GM21529 (cell line): ENCODE results near the gene RIPOR3.

Experiments used
- ATAC-seq: cut with Tn5 transposase; IDR thresholded peaks from one replicate; pipeline ENCODE4 v1.9.1; 2021; ENCODE audit not compliant: unreplicated experiment

Gene RIPOR3, protein sequence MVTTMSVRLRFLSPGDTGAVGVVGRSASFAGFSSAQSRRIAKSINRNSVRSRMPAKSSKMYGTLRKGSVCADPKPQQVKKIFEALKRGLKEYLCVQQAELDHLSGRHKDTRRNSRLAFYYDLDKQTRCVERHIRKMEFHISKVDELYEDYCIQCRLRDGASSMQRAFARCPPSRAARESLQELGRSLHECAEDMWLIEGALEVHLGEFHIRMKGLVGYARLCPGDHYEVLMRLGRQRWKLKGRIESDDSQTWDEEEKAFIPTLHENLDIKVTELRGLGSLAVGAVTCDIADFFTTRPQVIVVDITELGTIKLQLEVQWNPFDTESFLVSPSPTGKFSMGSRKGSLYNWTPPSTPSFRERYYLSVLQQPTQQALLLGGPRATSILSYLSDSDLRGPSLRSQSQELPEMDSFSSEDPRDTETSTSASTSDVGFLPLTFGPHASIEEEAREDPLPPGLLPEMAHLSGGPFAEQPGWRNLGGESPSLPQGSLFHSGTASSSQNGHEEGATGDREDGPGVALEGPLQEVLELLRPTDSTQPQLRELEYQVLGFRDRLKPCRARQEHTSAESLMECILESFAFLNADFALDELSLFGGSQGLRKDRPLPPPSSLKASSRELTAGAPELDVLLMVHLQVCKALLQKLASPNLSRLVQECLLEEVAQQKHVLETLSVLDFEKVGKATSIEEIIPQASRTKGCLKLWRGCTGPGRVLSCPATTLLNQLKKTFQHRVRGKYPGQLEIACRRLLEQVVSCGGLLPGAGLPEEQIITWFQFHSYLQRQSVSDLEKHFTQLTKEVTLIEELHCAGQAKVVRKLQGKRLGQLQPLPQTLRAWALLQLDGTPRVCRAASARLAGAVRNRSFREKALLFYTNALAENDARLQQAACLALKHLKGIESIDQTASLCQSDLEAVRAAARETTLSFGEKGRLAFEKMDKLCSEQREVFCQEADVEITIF

DNA sequence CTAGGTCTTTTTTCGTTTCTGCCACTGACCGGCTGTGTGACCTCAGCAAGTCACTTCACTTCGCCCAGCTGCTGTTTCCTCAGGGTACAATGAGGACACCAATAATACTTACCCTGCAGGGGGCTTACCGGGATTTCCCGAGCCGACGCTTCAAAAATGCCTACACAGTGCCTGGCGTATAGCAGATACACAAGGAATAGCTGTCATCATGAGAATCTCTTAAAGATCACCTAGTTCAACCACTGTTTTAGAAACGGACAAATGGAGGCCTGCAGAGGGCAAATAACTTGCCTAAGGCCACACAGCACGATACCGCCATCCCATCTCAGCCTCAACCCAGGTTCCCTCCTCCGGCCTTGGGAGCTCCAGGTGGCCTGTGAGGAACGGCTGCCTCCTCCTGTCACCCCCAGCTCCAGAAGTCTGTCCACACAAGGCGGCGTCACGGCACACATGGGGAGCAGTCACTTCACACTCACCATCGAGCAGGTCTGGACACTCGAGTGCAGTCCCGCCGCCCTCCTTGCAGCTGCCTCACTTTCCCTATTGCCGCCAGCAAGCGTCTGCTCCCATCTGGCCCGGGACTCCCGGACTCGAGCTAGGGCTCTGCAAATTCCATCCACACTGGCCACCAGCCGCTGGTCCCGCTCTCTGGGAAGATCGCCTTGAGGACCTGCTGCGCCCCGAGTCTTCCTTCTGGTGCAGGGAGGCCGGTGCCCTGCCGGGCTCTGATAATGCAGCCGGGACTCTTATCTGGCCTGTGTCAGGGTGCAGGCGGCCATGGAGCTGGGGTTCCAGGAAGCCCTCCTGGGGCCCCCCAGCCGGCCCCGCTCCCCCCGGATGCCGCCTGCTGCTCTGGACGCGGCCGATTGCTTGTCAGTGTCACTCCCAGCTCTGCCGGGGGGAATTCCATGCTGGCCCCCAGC lies at the start of gene RIPOR3:
TSS of gene RIPOR3 (minus strand) at position 893 of the 923 bp plus-strand sequence. CDS start at position 479, 414 bp downstream.
- ATAC-seq, result no peak

DNA sequence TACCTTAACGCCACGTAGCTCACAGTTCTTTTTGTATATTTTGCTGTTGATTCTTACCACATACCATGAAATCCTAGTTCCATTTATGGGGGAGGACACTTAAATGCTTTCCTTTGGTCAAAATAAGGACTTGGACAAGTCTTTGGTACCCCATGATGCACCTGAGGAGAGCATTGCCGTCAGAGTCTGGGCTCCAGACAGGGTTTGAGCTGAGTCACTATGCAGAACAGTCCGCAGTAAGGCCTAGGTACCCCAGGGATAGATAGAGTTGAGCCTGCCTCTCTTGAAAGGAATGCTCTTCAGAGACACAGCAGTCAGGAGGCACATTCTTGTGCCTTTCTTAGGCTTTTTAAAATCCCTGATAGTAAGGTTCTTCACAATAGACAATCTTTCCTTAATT lies 46.0 kb upstream of the RIPOR3 start:
- no peak for ATAC-seq

DNA sequence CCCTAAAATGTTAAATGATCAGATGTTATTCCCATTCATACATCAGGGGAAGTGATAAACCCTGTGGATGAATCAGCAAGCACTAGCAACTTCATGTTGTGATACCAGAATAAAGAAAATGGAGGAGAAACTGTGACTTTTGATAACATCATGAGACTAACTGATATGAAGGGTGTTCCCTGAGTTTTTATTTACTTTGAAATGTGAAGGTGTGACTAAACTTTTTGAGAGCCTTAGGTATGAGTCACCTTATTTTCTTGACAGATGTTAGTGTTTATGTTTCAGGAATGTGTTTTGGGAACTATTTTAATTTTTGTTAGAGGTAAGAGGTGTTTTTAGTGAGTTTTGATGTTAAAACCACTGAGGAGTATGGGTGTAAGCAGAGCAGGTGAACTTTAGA lies 44.5 kb upstream of the RIPOR3 start:
- no peak for ATAC-seq

DNA sequence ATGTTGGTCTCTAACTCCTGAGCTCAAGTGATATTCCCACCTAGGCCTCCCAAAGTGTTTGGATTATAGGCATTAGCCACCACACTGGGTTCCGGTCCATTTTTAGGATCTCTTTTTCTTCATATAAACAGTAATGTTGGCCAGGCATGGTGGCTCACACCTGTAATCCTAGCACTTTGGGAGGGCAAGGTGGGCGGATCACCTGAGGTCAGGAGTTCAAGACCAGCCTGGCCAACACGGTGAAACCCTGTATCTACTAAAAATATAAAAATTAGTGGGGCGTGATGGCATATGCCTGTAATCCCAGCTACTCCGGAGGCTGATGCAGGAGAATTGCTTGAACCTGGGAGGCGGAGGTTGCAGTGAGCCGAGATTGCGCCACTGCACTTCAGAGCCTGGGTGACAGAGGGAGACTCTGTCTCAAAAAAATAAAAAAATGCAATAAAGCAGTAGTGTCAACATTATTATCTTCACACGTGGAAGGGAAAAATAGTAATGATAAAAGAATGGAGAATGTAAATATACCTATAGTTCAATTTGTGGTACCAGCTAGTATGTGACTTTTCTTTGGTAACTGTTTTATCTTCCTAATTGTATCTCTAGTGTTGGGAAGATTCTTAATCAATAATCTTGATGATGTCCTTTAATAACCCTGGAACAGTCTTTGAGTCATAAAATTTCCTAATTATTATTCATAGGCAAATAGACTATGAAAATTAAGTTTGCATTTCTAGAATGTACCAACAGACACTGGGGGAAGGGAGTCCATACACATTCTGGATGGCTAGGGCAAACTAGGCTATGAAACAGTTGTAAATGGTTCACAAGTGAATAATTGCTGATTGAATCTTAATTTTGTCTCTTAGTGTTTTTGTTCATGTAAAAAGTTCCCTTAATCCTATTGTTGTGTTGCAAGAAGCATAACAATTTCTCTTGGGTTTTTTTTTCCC lies 43.7 kb upstream of the RIPOR3 start:
- no peak for ATAC-seq

DNA sequence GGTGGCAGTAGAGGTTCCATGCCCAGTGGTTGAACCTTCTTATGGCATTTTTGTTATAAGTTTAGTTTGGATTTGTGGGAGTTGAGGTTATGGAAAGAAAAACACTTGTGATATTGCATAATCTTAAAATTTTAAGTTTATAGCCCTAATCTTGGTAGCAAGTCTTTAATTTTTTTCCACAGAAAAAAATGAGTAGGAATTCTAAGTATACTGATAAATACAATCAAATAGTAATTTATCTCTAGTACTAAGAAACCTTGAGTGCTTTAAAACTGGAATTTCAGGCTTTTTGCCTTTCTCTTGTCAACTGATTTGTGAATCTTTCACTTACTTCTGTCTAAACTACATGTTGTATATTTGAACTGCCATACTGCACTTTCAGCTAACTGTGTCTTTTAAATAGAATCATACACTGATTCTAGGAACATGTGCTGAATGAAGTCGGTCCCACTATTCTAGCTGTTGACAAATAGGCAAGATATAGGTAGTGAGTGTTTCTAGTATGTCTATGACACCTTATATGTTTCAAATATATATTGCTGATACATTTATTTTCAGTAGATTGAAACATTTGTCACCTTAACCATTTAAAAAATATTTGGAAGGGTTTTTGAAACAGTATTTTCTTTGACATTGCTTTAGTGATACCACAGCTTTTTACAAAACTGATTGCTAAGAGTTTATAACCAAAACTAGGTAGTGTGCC lies 42.5 kb upstream of the RIPOR3 start:
- ATAC-seq, result no peak

DNA sequence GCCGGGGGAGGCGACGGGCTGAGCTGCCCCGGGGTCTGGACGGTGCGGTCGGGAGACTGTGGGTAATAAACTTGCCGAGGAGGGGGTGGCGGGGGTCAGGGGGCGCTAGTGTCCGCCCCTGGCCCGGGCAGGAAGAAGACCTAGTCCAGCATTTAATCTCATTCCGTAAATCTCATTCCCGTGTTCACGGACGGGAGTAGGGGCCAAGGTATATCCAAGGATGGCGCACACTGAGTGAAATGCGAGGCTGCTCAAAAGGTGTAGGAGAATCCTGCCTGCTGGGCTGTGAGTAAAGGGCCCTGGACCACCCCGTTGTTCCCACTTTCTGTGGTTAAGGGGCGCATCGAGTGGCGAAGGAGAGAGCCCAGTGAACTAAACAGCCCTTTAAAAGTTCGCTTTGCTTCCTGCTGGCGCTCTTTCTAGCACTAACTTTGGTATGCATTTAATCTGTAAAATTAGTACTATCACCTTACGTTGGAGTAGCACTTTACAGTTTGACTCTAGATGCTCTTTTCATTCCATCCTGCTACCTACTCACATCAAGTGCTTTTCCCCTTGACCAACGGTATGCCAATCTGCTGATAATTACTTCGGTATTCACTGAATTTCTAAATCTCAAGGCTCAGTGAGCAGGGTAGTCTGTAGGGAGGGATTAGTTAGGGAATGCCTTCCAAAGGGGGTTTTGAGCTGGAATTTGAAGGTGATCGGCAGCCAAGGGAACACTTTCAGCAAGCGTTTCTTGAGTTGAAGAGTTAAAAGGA lies 40.8 kb upstream of the RIPOR3 start:
- peak; percentile 3 for ATAC-seq

DNA sequence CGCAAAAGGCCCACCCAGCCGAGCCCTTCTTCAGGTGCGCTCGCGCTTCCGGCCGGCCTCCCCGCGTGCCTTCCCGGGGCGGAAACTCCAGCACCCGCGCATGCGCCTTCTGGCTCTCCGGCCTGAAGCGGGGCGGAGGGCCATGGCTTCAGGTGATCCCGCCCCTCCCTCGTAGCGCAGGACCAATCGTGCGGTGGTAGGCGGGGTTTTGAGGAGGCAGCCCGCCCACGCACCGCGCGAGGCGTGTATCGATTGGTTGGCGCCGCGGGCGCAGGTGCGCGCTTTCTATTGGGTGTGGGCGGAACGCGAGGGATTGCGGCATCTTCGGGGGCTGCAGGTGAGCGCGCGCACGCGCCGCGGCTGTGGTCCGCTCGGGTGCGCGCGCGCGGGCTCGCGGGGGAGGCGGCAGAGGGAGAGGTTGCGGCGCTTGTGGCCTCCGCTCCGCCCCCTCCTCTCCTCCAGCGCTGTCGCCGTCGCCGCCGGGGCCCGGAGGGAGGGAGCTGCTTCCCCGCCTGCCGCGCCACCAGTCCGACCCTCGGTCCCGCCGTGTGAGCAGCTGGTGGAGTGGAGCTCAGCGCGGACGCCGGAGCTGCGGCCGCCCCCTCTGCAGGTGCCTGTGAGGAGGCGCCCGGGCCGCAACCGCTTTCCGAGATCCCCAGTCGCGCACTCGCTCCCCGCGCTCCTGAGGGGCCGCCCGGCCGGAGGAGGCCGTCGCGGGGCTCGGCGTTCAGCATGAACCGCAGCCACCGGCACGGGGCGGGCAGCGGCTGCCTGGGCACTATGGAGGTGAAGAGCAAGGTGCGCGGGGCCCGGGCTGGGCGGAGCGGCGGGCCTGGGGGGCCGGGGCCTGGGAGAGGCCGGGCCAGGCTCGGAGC lies 40.0 kb upstream of the RIPOR3 start, which contains the start of gene PARD6B:
TSS of gene PARD6B (plus strand) at position 526 of the 875 bp plus-strand sequence. CDS start at position 733, 207 bp downstream.
- peak; percentile 83 for ATAC-seq

DNA sequence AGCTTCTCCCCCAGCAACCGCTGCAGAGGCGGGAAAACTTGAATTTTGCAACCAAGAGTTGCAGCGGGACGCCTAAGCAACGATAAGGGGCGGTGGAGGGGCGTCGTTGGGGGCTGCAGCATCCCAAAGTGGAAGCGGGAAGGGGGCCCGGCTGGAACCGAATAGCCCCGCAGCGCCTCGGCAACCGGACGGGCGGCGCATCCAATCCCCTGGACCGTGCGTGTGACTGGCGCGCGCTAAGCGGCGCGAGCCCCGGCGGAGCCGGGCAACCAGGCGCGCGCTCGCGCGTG lies 39.4 kb upstream of the RIPOR3 start:
- ATAC-seq, result no peak

DNA sequence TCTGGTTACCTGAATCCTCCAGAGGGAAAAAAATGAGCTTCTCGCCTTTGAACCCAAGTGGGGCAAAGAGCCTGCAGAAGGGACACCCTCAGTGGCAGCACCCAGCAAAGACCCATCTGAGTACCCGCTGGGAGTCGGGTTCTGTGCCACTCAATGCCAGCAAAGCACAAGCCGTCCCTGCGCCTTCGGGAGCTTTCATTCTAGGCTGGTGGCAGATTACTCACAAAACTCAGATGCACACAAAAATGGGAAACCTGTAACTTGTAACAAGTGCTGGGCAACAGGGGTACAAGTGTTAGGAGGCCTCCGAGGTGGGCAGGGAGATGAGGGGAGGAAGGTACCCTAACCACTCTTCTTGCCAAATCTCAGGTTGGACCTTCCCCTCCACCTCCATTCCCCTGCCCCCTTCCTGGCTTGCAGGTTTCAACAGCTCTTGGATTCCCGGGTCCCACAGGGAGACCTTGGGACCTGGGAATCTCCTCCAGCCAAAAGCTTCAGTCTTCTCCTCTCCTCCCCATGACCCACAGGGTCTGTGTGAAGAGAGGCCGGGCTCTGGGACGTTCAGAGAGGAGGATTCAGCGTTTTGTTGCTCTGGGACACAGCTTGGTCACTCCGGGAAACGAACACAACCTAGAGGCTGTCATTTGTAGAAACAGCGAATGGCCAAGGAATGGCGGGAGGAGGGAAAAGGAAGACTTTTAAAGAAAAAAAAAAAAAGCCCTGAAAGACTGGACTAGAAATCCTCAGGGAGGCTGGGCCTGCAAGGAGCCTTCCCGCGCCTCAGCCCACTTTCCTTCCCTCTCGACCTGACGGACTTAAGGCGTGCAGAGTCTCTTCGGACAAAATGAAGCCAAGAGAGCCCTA lies 38.8 kb upstream of the RIPOR3 start:
- no peak for ATAC-seq

DNA sequence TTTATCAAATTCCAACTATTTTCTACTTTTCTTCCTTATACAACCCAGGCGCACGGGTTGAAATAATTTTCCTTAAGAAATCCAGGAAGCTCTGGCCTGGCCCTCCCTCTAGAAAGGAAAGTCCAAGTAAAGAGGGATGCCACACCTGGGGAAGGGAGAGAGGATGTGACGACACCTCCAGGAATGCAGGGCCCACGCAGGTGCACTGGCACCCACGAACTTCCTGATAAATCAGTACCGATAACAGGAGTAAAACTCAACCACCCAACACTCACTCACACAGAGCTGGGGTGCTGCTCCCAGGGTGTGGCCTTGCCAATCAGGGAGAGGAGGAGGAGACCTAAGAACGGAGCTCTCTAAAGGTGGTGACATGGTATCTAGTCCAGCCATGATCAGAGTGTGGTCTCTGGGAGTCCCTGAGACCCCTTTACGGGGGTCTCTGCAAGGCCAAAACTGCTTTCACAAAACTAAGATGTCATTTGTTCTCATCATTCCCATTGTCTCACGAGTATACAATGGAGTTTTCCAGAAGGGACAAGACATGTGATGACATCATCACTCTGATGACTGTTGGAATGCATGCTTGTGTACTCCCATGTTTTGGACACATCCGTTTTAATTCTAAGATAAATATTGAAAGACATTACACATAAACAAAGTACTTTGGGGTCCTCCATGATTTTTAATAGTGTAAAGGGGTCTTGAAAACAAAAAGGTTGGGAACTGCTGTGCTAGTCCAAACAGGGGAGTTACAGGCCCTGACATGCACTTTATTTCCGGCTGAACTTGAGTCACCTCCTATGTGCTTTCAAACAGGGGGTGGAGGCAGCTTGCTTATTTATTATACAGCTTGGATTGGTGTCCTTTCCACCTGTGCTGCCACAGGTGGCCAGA lies 37.9 kb upstream of the RIPOR3 start:
- no peak for ATAC-seq

DNA sequence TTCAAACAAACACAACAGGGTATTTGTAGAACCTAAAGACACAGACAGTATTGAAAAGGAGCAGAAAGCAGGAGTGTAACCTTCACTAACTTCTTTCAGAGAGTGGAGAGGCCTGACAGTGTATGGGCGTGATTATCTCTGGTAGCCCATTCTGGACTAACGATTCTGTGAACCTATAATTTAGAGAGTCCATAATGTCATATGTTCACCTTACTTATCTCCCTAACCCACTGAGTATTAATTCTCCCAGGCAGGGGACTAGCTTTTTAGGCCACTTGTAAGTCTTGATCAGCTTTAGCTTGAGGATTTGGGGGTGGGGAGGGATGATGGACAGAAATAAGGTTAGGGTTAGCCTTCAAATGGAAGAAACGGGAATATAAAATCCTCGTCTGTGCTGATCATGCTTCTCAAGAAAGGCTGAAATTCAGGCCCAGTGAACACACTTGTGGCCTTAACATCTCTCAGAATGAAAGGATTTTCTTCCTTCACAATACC lies 37.2 kb upstream of the RIPOR3 start:
- no peak for ATAC-seq

DNA sequence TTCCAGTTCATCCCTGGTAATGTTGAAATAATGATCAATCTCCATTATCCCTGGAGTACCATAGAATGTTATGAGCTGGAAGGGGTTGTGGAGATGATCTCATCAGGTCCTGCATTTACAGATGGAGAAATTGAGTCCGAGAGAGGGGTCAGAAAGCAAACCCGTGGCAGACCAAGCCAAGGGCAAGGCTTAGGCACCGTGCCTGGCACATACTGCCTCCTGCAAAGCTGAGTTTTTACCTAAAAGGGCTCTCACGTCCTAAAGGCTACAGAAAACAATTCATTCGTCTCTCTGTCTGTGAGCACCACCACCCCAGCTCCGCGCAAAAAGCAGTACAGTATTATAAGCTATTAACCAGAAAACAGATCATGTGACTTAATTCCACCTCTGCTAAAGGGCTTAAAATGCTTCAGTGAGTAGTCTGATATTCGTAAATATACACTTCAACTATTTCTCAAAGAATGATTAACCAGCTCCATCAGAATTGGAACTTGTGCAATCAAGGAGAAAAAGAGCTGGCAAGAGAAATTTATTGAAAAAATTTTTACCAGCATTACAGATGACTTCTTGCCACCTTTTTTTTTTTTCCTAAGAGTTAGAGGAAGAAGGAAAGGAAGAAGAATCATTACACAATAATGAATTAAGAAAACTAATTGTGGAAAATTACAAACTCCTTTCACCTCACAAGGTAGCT lies 36.6 kb upstream of the RIPOR3 start:
- no peak for ATAC-seq

DNA sequence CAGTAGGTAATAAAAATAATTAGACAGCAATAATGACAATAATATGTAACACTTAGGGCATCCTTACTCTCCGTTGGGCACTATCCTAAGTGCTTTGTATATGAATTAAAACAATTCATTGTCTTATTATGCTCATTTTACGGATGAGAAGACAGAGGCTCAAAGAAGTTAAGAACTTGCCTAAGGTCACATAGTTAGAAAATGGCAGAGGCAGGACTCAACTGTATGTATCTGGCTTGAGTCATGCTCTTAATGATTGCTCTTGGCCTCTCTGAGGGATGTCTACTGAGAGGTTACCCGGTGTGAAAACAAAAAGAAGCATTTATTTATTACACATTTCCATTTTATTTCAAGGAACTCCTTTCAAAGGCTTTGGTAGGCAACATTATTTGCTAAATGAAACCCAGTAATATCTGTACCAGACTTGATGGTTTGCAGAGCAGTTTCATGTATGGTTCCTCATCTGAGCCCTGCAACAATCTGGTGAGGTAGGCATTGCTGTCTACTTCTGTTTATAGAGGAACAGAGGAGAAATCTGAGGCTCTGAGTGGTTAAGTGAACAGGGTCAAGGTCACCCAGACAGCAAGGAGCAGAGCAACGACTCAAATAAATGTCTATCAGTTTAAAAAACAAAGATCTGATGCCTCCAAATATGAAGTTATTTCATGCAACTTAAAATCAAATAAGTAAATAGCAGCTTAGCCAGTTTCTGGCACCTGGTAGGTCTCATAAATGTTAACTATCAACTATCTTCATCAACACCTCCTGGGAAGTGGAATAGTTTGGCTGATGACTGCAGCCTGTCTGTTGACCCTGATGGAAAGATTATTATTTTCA lies 35.8 kb upstream of the RIPOR3 start:
- ATAC-seq, result no peak

DNA sequence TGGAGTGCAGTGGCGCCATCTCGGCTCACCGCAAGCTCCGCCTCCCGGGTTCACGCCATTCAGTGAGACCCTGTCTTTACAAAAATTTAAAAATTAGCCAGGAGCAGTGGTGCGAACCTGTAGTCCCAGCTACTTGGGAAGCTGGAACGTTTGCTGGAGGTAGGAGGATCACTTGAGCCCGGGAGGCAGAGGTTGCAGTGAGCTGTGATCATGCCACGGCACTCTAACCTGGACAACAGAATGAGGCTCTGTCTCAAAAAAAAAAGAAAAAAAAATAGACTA lies 34.3 kb upstream of the RIPOR3 start:
- ATAC-seq, result no peak
